ENCODE results near the gene CAMTA1. TPM values are rescaled to one million over a fixed set of nuclear protein-coding genes. Genes with fewer than 3 reads are reported as not detected.
"Not testable (repeated sequence)": the region's sequence is repeated elsewhere in the genome, so short reads cannot be mapped to it uniquely, and the experiment has no call there.

CAMTA1 gene
- total RNA-seq, 1 experiment from 2014 or later, result 103 TPM

DNA sequence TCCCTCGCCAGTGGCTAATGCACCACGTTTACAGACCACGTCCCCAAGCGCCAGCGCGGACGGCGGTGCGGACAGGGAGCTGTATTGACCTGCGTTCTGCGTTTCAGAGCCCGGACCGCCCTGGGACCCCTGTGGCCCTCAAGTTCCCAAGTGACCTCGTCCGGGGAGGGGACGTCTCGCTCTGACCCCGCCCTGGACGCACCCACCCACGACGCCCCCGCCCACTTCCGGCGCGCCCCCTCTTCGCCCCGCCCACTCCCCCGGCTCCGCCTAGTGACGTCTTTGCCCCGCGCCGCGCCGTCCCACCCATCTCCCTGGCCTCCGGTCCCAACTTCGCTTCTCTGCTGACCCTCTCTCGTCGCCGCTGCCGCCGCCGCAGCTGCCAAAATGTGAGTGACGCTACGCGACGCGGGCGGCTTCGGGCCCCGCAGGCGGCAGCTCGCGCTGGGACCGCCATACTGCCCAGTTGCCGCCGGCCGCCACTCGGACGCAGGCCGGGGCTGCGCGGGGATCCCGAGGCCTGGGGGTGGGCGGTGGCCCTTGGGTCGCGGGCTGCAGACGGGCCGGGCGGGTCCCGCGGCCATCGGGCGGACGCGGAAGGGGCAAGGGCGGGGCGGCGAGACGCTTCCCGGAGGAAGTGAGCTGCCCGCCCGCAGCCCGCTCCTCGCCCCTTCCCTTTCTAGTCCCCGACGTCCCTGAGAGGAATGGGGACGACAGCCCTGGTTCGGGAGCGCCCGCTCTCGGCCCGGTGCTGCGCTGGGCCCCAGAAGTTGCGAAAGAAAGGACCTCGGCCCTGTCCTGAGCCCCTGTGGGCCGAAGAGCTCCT is 986.0 kb downstream of the CAMTA1 start, which contains the start of gene VAMP3:
TSS of gene VAMP3 (plus strand) at position 300 of the 826 bp plus-strand sequence. CDS start at position 388, 88 bp downstream.
- peaks cover 27% of the 10 kb centered on the region for H3K36me3 ChIP-seq
- H3K9me3 ChIP-seq, result no peaks in the 10 kb centered on the region; the same call in 1 of the 2 replicates
- H3K4me3 ChIP-seq, result peak within 1 kb of the TSS; percentile 71
- no peaks in the 10 kb centered on the region for H3K27me3 ChIP-seq
- DNase-seq, result peak; percentile 77

GRCh38 chr1:7771823-7772299 is 986.6 kb downstream of the CAMTA1 start:
- Histone ChIP-seq H3K4me3 (peak overlapping the region; percentile 71), H3K27me3 (no peaks in the 10 kb centered on the region), H3K9me3 (no peaks in the 10 kb centered on the region; the same call in 1 of the 2 replicates), H3K36me3 (peaks cover 29% of the 10 kb centered on the region)
- DNase-seq, result no peak

- no peak for DNase-seq
- H3K36me3 ChIP-seq, result peaks cover 53% of the 10 kb centered on the region
- H3K9me3 ChIP-seq, result no peaks in the 10 kb centered on the region
- no peak overlapping the region for H3K4me3 ChIP-seq
- no peaks in the 10 kb centered on the region for H3K27me3 ChIP-seq
These were observed 992.3 kb downstream of the CAMTA1 start for GRCh38 chr1:7777591-7777990.

- DNase-seq, result no peak
- H3K4me3 ChIP-seq, result no peak overlapping the region
- H3K9me3 ChIP-seq, result no peaks in the 10 kb centered on the region
- H3K27me3 ChIP-seq, result no peaks in the 10 kb centered on the region
- peaks cover 47% of the 10 kb centered on the region for H3K36me3 ChIP-seq
These were observed 992.9 kb downstream of the CAMTA1 start for GRCh38 chr1:7778133-7778628.

DNA sequence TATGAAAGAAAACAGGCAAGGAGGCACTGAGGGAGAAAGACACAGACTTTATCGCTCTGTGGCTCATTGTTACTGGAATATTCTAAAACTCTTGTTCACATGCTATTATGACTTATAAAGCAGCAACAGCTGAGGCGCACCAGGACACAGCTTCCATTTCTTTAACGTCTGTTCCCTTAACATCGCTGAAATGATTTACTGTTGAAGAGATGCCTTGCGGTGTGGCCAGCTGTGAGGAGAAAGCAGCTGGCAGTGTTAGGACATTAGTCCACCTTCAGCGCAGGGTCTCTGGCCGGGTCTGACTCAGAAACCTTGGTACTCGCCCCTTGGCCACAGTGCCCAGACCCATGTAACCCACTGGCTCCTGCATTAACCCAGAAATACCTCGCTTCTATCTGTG is 995.7 kb downstream of the CAMTA1 start:
- H3K36me3 ChIP-seq, result peaks cover 30% of the 10 kb centered on the region
- H3K27me3 ChIP-seq, result no peaks in the 10 kb centered on the region
- no peak overlapping the region for H3K4me3 ChIP-seq
- DNase-seq, result no peak
- H3K9me3 ChIP-seq, result no peaks in the 10 kb centered on the region

- no peaks in the 10 kb centered on the region for H3K27me3 ChIP-seq
- peaks cover 30% of the 10 kb centered on the region for H3K36me3 ChIP-seq
- no peak overlapping the region for H3K4me3 ChIP-seq
- no peak for DNase-seq
- H3K9me3 ChIP-seq, result no peaks in the 10 kb centered on the region
These were observed 996.2 kb downstream of the CAMTA1 start for GRCh38 chr1:7781501-7781900.

DNA sequence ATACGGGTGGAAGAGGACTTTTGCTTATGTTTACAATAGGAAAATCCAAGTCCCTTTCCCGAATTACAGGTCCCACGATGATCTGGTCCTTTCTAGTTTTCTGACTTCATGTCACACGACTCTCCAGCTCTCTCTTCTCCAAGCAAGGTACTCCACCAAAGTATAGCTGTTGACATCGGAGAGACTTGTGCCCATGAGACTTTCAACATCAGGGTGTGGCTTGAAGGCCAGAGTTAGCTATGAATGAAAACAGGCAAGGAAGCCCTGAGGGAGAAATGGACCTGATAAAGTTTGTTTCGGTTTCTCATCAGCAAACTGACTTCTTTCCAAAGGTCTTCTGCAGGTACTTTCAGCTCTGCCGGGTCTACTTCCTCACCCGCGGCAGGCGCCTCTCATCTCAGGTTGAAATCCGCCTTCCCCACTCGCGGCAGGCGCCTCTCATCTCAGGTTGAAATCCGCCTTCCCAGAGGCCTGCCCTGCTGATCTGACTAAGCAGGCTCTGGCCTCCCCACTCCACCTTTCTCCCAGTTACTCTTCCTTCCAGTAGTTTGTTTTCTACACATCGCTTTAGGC is 996.8 kb downstream of the CAMTA1 start:
- no peak for DNase-seq
- no peaks in the 10 kb centered on the region for H3K27me3 ChIP-seq
- H3K9me3 ChIP-seq, result no peaks in the 10 kb centered on the region
- H3K36me3 ChIP-seq, result peaks cover 27% of the 10 kb centered on the region
- H3K4me3 ChIP-seq, result no peak overlapping the region

DNA sequence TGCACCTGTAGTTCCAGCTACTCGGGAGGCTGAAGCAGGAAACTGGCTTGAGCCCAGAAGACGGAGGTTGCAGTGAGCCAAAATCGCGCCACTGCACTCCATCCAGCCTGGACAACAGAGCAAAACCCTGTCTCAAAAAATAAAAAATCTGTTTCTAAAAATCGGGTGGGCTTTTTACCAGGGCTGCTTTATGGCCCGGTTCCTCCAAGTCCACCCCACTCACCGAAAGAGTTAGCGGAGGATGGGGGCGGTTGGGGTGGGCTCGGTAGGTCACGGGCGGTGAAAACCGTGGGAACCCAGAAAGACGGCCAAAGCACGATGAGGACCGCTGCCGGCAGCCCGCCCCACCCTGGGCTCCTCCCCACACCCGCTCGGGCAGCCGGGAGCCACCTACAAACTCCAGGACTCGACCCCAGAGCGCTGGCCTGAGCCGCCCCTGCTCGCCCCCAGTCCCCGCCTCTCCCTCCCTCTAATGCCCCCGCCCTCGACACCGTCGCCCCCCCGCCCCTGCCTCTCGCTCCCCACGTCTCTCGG is 998.0 kb downstream of the CAMTA1 start:
- peak overlapping the region; percentile 47 for H3K4me3 ChIP-seq
- H3K36me3 ChIP-seq, result peaks cover 15% of the 10 kb centered on the region
- H3K9me3 ChIP-seq, result no peaks in the 10 kb centered on the region
- DNase-seq, result peak; percentile 88
- no peaks in the 10 kb centered on the region for H3K27me3 ChIP-seq

DNA sequence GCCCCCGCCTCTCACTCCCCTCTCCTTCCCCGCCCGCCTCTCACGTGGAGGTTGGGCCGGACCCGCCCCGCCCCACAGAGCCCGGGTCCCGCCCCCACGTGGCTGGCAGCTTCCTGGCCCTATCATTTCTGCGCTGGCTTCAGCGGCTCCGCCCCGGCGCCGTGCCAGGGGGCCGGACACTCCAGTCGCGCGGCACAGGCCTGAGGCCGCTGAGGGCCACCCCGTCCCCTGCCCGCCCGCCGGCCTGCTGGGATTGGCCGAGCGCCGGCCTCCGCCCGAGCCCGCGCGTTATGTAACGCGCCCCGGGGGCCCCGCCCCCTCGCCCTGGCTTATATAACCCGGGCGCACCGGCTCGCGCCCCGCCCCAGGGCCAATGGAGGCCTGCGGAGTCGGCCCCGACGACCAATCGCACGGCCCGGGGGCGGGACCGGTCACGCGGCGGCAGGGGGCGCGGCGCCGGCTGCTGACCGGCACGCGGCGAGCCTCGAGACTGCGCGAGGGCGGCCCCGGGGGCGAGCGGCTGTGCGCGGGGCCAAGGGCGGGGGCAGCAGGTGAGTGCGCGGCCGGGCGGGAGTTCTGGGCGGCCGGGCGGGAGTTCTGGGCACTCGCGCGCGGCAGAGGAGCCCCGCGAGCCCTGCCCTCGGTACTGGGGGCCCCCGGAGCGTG is 998.7 kb downstream of the CAMTA1 start, which contains the start of gene PER3:
TSS of gene PER3 (plus strand) at position 466 of the 666 bp plus-strand sequence. CDS start 587 bp downstream, outside the sequence.
- Histone ChIP-seq H3K27me3 (no peaks in the 10 kb centered on the region), H3K9me3 (no peaks in the 10 kb centered on the region), H3K36me3 (peaks cover 10% of the 10 kb centered on the region), H3K4me3 (peak within 1 kb of the TSS; percentile 47)
- peak; percentile 96 for DNase-seq

GRCh38 chr1:7784492-7785071 is 999.3 kb downstream of the CAMTA1 start:
- Histone ChIP-seq H3K27me3 (no peaks in the 10 kb centered on the region), H3K4me3 (no peak overlapping the region), H3K9me3 (no peaks in the 10 kb centered on the region), H3K36me3 (peaks cover 9% of the 10 kb centered on the region)
- no peak for DNase-seq

DNA sequence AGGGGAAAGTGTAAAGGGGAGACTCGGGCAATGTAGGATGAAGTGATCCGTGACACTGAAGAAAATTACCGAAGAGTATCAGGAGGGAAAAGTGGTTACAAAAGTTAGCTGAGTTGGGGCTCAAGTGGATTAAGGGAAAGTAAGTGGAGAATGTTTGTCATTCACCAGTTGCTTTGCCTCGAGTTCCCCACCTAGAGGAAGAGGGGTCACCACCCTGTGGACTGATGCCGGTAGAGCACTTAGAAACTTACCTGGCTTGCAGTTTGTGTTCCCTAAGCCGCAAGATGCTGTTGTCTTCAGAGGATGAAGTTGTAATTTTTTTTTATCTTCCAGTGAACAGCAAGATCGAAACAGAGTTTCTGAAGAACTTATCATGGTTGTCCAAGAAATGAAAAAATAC is 999.9 kb downstream of the CAMTA1 start:
- Histone ChIP-seq H3K36me3 (peaks cover 13% of the 10 kb centered on the region), H3K4me3 (no peak overlapping the region), H3K27me3 (no peaks in the 10 kb centered on the region), H3K9me3 (no peaks in the 10 kb centered on the region)
- DNase-seq, result no peak

GRCh38 chr1:7786795-7787194 is 1001.5 kb downstream of the CAMTA1 start:
- Histone ChIP-seq H3K36me3 (peaks cover 17% of the 10 kb centered on the region), H3K4me3 (no peak overlapping the region), H3K27me3 (no peaks in the 10 kb centered on the region), H3K9me3 (peaks cover 10% of the 10 kb centered on the region; the same call in 1 of the 2 replicates)
- no peak for DNase-seq

DNA sequence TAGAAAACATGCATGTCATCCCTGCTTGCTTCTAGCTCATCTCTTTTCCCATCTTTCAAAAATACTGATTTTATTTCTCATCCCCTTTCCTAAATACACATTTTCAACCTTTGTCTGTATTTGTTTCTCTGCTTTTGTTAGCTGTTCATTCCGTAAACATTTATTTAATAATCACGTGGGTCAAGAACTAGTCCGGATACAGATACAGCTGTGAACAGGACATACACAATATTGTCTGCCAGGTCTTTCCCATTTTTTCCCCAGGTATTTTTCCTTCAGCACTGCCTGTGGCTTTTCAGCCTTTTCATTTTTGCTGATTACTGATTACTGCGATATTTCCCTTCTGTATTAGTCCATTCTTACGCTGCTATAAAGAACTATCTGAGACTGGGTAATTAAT is 1004.6 kb downstream of the CAMTA1 start:
- Histone ChIP-seq H3K9me3 (peaks cover 11% of the 10 kb centered on the region; the same call in 1 of the 2 replicates), H3K27me3 (no peaks in the 10 kb centered on the region), H3K4me3 (no peak overlapping the region), H3K36me3 (peaks cover 19% of the 10 kb centered on the region)
- no peak for DNase-seq

- H3K4me3 ChIP-seq, DNase-seq, H3K27me3 ChIP-seq: not testable (repeated sequence)
- Histone ChIP-seq H3K36me3 (peaks cover 19% of the 10 kb centered on the region), H3K9me3 (peaks cover 11% of the 10 kb centered on the region; the same call in 1 of the 2 replicates)
These were observed 1005.8 kb downstream of the CAMTA1 start for GRCh38 chr1:7791027-7791426.

GRCh38 chr1:7795406-7795805 is 1010.2 kb downstream of the CAMTA1 start:
- DNase-seq, result no peak
- H3K27me3 ChIP-seq, result no peaks in the 10 kb centered on the region
- H3K9me3 ChIP-seq, result peaks cover 11% of the 10 kb centered on the region; the same call in 1 of the 2 replicates
- peaks cover 7% of the 10 kb centered on the region for H3K36me3 ChIP-seq
- H3K4me3 ChIP-seq, result no peak overlapping the region

DNA sequence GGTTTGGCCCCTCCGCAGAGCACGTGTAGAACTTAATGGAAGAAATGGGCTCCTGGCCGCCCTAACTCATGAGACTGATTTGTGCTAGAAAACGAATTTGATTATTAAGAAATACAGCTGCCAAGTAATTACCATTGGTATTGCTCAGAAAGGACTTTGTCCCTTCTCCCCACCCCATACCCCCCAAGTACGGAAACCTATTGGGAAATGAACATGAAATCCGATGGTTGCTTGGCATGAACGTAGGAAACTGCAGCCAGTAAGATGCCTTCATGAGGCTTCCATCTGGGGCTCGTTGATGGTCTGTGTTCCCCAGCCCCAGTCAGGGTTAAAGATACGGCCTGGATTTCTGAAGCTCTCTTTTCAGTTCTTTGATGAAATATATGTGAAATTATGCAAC is 1020.2 kb downstream of the CAMTA1 start:
- H3K4me3 ChIP-seq, result no peak overlapping the region
- H3K27me3 ChIP-seq, result no peaks in the 10 kb centered on the region
- H3K9me3 ChIP-seq, result no peaks in the 10 kb centered on the region
- H3K36me3 ChIP-seq, result peaks cover 6% of the 10 kb centered on the region; the same call in 1 of the 2 replicates
- no peak for DNase-seq
